Stimulated activated CD4-positive, alpha-beta T cell treated with anti-CD3 and anti-CD28 coated beads, TNF-alpha, amount 100 ng/mL, for 24 hours (primary cell): ENCODE data around the gene PRDX2.

Experiments
- DNase-seq, 3 experiments: peaks; one replicate each; pipeline ENCODE4 v3.0.0-alpha.2; 2020; ENCODE audit warnings: low read depth in 3 of 3

Gene PRDX2

DNA sequence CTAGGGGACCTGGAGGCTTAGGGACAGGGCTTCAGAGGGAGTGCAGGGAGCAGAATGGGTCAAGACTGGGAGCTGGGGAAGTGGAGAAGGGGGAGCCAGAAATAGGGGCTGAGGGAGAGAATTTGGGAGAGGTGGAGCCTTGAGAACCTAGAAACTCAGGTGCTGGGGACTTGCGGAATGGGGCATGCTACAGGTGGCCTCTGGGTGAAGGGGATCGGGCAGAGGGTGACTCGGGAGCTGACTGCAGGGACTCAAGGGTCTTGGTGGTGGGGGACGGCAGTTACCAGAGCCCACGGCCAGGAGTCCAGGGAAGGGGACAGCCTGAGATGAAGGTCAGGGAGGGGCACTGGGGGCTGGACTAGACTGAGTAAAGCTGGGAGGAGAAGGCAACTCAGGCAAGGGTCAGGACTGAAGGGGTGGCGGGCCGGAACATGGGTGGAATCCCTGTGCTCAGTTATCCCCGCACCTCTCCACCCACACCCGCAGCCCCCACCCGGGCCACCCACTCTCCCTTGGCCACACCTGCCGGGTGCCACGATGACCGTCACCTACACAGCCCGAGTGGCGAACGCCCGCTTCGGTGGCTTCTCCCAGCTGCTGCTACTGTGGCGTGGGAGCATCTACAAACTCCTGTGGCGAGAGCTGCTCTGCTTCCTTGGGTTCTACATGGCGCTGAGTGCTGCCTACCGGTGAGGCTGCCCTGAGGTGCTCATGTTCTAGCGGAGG lies 49.4 kb downstream of the PRDX2 start:
- no peak for DNase-seq

DNA sequence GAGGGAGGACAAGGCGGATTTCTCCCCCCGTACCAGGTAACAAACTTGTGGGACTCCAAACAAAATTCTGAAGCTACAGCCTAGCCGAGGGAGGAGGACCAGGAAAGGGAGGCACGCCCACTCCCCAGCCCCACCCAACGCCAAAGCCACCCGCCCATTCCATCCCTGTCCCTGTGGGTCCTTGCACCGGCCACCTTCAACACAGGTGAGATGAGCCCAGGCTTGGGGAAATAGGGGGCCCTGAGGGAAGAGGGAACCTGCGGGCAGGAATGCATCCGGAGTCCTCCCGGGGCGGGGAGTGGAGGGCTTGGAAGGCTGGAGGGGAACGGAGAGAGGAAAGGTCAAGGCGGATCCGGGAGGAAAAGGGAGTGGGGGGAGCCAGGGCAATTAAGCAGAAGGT lies 50.0 kb downstream of the PRDX2 start, which contains the start of gene BEST2:
Gene BEST2 (plus strand): TSS at position 157 of the 400 bp plus-strand sequence. CDS start 802 bp downstream, outside the sequence.
- no peak for DNase-seq

DNA sequence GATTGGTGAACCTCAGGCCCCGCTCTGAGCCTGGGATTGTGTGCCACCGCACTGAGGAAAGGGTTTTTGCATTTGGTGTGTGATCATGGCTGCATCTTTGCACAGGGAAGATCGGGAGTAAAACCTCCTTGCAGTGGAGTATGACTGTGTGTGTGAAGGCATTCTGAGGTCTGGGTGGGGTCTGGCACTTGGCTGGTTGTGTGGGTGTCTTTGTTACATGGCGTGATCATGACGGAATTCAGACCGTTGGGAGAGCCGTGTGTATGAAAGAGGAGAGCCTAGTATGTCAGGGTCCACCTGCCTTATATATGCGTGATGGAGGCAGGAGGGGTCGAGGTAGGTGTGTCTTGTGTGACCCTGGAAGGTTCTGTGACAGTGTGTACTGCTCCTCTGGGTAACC lies 50.7 kb downstream of the PRDX2 start:
- DNase-seq, result no peak

DNA sequence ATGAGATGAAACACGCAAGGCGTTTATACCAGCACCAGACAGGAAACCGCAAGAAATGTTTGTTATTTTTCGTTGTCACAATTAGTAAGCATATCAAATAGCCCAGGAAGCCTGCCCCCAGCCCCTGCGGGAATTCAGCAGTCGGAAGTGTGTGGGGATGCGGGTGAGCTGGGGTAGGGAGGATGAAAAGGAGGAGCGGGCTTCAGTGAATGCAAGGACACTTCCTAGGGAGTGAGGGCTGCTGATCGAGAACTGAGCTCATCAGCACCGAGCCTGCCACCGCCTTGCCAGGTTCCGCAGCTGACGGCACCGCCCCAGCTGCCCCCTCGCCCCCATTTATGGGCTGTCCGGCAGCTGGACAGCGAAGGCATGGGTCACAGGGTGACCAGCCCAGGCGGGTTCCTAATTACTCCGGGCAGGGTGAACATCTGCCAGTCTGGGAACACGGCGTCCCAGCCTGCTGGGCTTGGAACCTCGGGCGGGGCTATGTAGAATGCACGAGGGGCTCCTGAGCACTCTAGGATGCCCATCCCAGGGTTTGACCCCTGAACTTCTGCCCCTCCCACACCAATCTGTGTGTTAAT lies 51.6 kb downstream of the PRDX2 start:
- DNase-seq, result no peak

DNA sequence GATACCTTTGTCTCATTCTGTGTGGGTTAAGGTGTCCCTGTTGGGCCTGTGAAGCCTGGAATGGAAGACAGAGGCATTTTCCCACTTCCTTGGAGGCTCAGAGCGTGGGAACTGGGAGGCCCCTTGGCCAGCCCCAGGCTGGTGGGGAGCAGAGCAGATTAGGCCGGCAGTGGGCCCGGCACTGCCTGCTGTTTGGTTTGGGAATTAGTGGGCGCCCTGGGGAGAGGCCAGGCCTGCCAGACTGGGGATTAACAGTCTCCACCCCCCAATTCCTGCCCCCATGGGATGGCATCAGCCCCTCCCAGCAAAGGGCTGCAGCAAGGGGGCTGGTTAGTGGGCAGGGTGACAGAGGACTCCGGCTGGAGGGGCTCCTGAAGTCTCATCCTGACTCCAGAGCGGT lies 53.1 kb downstream of the PRDX2 start:
- DNase-seq, result no peak
